Measurements from ENCODE around the gene TMTC2.

The TMTC2 gene

DNA sequence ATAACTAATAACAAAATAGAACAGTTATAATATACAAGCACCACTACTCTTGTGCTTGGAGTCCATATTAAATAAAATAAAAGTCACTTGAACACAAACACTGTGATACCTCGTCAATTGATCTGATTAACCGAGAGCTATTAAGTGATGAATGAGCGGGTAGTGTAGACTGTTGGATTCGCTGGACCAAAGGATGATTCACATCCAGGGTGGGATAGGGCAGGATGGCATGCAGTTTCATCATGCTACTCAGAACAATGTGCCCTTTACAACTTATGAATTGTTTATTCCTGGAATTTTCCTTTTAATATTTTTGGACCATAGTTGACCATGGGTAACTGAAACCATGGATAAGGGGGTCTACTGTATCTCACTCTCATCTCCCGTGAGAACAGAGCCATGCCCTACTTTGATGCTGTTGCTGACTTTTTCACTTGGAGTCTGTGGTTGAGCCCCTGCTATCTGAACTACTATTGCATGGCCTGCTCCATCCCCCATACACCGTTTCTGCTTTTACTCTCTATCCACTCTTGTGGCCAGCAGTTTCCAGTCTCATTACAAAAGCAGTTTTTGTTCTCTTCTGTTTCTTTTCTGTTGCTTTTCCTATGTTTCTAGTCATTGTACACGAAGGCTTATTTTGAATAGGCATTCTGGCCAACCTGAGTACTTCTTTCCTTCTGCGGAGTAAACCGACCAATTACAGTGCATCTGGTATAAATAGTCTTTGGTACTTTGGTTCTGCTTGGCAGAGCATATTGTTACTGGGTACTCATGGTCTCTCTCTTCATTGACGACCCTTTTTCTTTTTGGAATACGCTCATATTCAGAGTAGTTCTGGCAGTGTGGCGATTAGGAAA, 12.2 kb downstream of the TMTC2 start:
- peaks cover 4% of the 10 kb centered on the region for H3K36me3 ChIP-seq (ENCODE audit: control insufficient read depth, insufficient read depth, low read length)
- no peak overlapping the region for H3K4me3 ChIP-seq (ENCODE audit: extremely low read depth, insufficient read depth, low read length, poor library complexity, severe bottlenecking)
- 86 to 87% methylated on average over 6 to 7 of the region's 12 CpGs for WGBS, 2 experiments (ENCODE audit: insufficient coverage in 2 of 2)
- no peak overlapping the region for H3K27ac ChIP-seq (ENCODE audit: low read depth, low read length, severe bottlenecking)
- H3K4me1 ChIP-seq (ENCODE audit: control insufficient read depth, insufficient read depth, low read length, poor library complexity, severe bottlenecking): no peaks in the 10 kb centered on the region
- H3K9me3 ChIP-seq (ENCODE audit: control insufficient read depth, low read length): no peaks in the 10 kb centered on the region

- no peaks in the 10 kb centered on the region for H3K4me1 ChIP-seq (ENCODE audit: control insufficient read depth, insufficient read depth, low read length, poor library complexity, severe bottlenecking)
- WGBS, 2 experiments (ENCODE audit: insufficient coverage in 2 of 2): 79 to 89% methylated on average over 1 to 3 of the region's 3 CpGs
- H3K9me3 ChIP-seq (ENCODE audit: control insufficient read depth, low read length): no peaks in the 10 kb centered on the region
- H3K4me3 ChIP-seq (ENCODE audit: extremely low read depth, insufficient read depth, low read length, poor library complexity, severe bottlenecking): no peak overlapping the region
- H3K27ac ChIP-seq (ENCODE audit: low read depth, low read length, severe bottlenecking): no peak overlapping the region
- peaks cover 2% of the 10 kb centered on the region for H3K36me3 ChIP-seq (ENCODE audit: control insufficient read depth, insufficient read depth, low read length)
Observed at GRCh38 chr12:82705774-82706173, 19.1 kb downstream of the TMTC2 start.

DNA sequence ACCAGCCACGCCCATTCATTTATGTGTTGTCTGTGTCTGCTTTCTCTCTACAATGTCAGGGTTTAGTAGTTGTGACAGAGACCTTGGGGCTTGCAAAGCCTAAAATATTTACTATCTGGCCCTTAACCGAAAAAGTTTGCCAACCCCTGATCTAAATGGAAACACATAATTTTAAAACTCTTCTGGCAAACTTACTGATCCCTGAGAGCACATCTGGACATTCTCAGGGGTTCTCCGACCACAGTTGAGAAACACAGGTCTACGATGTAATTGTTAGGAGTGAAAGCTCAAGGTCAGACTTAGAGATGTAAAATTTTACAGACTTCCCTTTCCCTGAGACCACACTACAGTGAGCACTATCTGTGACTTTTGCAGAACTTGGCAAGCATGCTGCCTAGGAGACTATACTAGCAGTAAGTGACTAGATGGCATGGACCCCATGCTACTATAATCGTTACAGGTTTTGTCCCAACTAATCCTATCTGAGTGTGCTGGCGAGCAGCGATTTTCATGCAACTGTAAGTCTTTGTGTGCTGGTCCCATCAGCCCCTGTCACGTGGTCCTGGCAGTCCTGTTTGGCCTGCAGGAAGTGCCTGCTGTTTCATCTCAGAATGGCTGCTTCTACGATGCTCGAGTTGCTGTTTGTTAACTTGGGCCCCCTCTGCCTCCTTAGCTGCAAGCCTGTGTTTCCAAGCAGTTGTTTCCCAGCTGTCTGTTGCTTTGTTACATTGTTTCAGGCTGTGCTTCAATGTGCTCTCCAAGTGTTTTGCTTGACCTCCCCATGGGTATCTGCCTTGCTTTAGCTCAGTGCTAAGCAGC, 21.6 kb downstream of the TMTC2 start:
- 67 to 68% methylated on average over 7 to 9 of the region's 10 CpGs for WGBS, 2 experiments (ENCODE audit: insufficient coverage in 2 of 2)
- no peaks in the 10 kb centered on the region for H3K4me1 ChIP-seq (ENCODE audit: control insufficient read depth, insufficient read depth, low read length, poor library complexity, severe bottlenecking)
- no peaks in the 10 kb centered on the region for H3K36me3 ChIP-seq (ENCODE audit: control insufficient read depth, insufficient read depth, low read length)
- peaks cover 5% of the 10 kb centered on the region for H3K9me3 ChIP-seq (ENCODE audit: control insufficient read depth, low read length)
- no peak overlapping the region for H3K4me3 ChIP-seq (ENCODE audit: extremely low read depth, insufficient read depth, low read length, poor library complexity, severe bottlenecking)
- H3K27ac ChIP-seq (ENCODE audit: low read depth, low read length, severe bottlenecking): peak overlapping the region; percentile 47

GRCh38 chr12:82709794-82710355, 23.2 kb downstream of the TMTC2 start:
- Histone ChIP-seq H3K9me3 (ENCODE audit: control insufficient read depth, low read length) (peaks cover 5% of the 10 kb centered on the region), H3K4me1 (ENCODE audit: control insufficient read depth, insufficient read depth, low read length, poor library complexity, severe bottlenecking) (no peaks in the 10 kb centered on the region), H3K4me3 (ENCODE audit: extremely low read depth, insufficient read depth, low read length, poor library complexity, severe bottlenecking) (no peak overlapping the region), H3K27ac (ENCODE audit: low read depth, low read length, severe bottlenecking) (no peak overlapping the region), H3K36me3 (ENCODE audit: control insufficient read depth, insufficient read depth, low read length) (no peaks in the 10 kb centered on the region)
- 83 to 100% methylated on average over 1 of the region's 2 CpGs for WGBS, 2 experiments (ENCODE audit: insufficient coverage in 2 of 2)

- Histone ChIP-seq H3K36me3 (ENCODE audit: control insufficient read depth, insufficient read depth, low read length) (no peaks in the 10 kb centered on the region), H3K4me3 (ENCODE audit: extremely low read depth, insufficient read depth, low read length, poor library complexity, severe bottlenecking) (no peak overlapping the region), H3K27ac (ENCODE audit: low read depth, low read length, severe bottlenecking) (no peak overlapping the region), H3K9me3 (ENCODE audit: control insufficient read depth, low read length) (peaks cover 5% of the 10 kb centered on the region), H3K4me1 (ENCODE audit: control insufficient read depth, insufficient read depth, low read length, poor library complexity, severe bottlenecking) (no peaks in the 10 kb centered on the region)
- no CpG with 5 or more reads among the region's 2 CpGs for WGBS, 2 experiments (ENCODE audit: insufficient coverage in 2 of 2)
Observed at GRCh38 chr12:82710741-82711140, 24.0 kb downstream of the TMTC2 start.

GRCh38 chr12:82714427-82714826, 27.7 kb downstream of the TMTC2 start:
- Histone ChIP-seq H3K36me3 (ENCODE audit: control insufficient read depth, insufficient read depth, low read length) (no peaks in the 10 kb centered on the region), H3K4me1 (ENCODE audit: control insufficient read depth, insufficient read depth, low read length, poor library complexity, severe bottlenecking) (no peaks in the 10 kb centered on the region), H3K9me3 (ENCODE audit: control insufficient read depth, low read length) (peaks cover 5% of the 10 kb centered on the region), H3K4me3 (ENCODE audit: extremely low read depth, insufficient read depth, low read length, poor library complexity, severe bottlenecking) (no peak overlapping the region), H3K27ac (ENCODE audit: low read depth, low read length, severe bottlenecking) (no peak overlapping the region)
- no CpG with 5 or more reads among the region's 3 CpGs for WGBS, 2 experiments (ENCODE audit: insufficient coverage in 2 of 2)

DNA sequence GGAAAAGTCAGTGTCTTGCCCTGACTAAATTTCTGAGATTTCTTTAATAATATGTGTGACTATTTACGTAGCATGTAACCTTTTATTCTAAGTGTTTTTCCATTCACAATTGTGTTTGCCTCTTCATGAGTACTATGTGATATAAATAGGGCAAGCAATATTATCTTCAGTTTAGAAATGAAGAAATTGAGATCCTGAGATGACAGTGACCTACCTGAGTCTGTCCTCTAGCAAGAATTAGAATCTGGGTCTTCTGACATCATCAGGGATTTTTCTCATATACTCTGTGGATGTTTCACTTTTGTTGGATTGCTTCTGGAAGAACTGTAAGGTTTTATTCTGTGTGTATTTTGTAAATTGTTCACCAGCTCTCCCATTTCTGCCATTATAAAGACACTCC, 35.0 kb downstream of the TMTC2 start:
- Histone ChIP-seq H3K36me3 (ENCODE audit: control insufficient read depth, insufficient read depth, low read length) (no peaks in the 10 kb centered on the region), H3K4me3 (ENCODE audit: extremely low read depth, insufficient read depth, low read length, poor library complexity, severe bottlenecking) (no peak overlapping the region), H3K9me3 (ENCODE audit: control insufficient read depth, low read length) (no peaks in the 10 kb centered on the region), H3K4me1 (ENCODE audit: control insufficient read depth, insufficient read depth, low read length, poor library complexity, severe bottlenecking) (no peaks in the 10 kb centered on the region), H3K27ac (ENCODE audit: low read depth, low read length, severe bottlenecking) (no peak overlapping the region)
- WGBS, 2 experiments (ENCODE audit: insufficient coverage in 2 of 2): no CpG with 5 or more reads among the region's 1 CpG

DNA sequence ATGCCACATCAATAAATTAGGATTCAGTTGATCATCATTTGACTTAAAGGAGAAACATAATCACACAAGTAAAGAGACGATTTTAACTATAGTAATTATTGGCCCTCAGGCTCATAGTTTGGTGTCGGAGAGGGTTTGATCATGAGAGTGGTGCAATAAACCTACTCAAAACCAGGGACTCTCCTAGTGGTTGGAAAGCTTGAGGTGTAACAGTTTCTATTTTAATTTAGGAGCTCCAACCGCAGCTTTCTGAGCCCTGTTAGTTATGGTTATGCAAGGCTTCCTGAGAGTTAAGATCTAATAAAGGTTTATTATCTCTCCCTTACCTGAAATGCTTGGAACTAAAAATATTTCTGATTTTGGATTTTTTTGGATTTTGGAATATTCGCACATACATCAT, 36.4 kb downstream of the TMTC2 start:
- Histone ChIP-seq H3K36me3 (ENCODE audit: control insufficient read depth, insufficient read depth, low read length) (no peaks in the 10 kb centered on the region), H3K4me1 (ENCODE audit: control insufficient read depth, insufficient read depth, low read length, poor library complexity, severe bottlenecking) (no peaks in the 10 kb centered on the region), H3K27ac (ENCODE audit: low read depth, low read length, severe bottlenecking) (no peak overlapping the region), H3K4me3 (ENCODE audit: extremely low read depth, insufficient read depth, low read length, poor library complexity, severe bottlenecking) (no peak overlapping the region), H3K9me3 (ENCODE audit: control insufficient read depth, low read length) (no peaks in the 10 kb centered on the region)
- 83% methylated on average over 1 of the region's 4 CpGs; no CpG with 5 or more reads in 1 of the 2 experiments for WGBS, 2 experiments (ENCODE audit: insufficient coverage in 2 of 2)

- H3K27ac ChIP-seq (ENCODE audit: low read depth, low read length, severe bottlenecking): no peak overlapping the region
- no peaks in the 10 kb centered on the region for H3K4me1 ChIP-seq (ENCODE audit: control insufficient read depth, insufficient read depth, low read length, poor library complexity, severe bottlenecking)
- no peaks in the 10 kb centered on the region for H3K9me3 ChIP-seq (ENCODE audit: control insufficient read depth, low read length)
- H3K36me3 ChIP-seq (ENCODE audit: control insufficient read depth, insufficient read depth, low read length): no peaks in the 10 kb centered on the region
- no peak overlapping the region for H3K4me3 ChIP-seq (ENCODE audit: extremely low read depth, insufficient read depth, low read length, poor library complexity, severe bottlenecking)
- 100% methylated on average over 1 of the region's 2 CpGs; no CpG with 5 or more reads in 1 of the 2 experiments for WGBS, 2 experiments (ENCODE audit: insufficient coverage in 2 of 2)
Observed at GRCh38 chr12:82723891-82724290, 37.2 kb downstream of the TMTC2 start.

DNA sequence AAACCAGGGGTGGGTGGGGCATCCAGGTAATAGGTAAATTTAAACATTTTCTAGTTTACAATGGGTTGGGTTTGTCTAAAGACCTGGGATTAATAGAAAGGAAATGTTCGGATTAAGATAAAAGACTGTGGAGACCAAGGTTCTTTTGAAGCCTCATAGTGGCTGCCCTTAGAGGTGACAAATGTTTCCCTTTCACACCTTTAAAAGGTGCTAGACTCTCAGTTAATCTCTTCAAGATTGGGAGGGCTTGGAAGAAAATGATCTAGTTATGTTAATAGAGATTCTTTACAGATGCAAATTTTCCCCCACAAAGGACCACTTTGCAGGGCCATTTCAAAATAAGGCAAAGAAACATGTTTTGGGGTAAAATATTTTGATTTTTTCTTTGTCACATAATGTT, 39.0 kb downstream of the TMTC2 start:
- WGBS, 2 experiments (ENCODE audit: insufficient coverage in 2 of 2): 80 to 100% methylated on average over 1 of the region's 1 CpG
- H3K4me3 ChIP-seq (ENCODE audit: extremely low read depth, insufficient read depth, low read length, poor library complexity, severe bottlenecking): no peak overlapping the region

More for the DNA sequence above, 39.0 kb downstream of the TMTC2 start:
- H3K4me1 ChIP-seq (ENCODE audit: control insufficient read depth, insufficient read depth, low read length, poor library complexity, severe bottlenecking): no peaks in the 10 kb centered on the region
- no peaks in the 10 kb centered on the region for H3K9me3 ChIP-seq (ENCODE audit: control insufficient read depth, low read length)
- no peaks in the 10 kb centered on the region for H3K36me3 ChIP-seq (ENCODE audit: control insufficient read depth, insufficient read depth, low read length)
- H3K27ac ChIP-seq (ENCODE audit: low read depth, low read length, severe bottlenecking): no peak overlapping the region

Data from mesodermal cell (in vitro differentiated cells).